Lower leg skin (tissue), 3 donors: ENCODE results near the gene TMCO1.
"Not testable (repeated sequence)": the region's sequence is repeated elsewhere in the genome, so short reads cannot be mapped to it uniquely, and the experiment has no call there.

Source experiments
- CTCF ChIP-seq, 3 donors: fragments of 450-650 bp; IDR thresholded peaks; one replicate each; pipeline ENCODE4 v1.5.1; 2016; ENCODE audit warnings: antibody characterized with exemption in 3 of 3, mild to moderate bottlenecking in 3 of 3, moderate library complexity in 2 of 3
- POLR2A ChIP-seq, 2 donors: fragments of 450-650 bp; IDR thresholded peaks; one replicate each; pipeline ENCODE4 v1.6.1; 2016 to 2017; ENCODE audit warnings: antibody characterized with exemption in 2 of 2, mild to moderate bottlenecking in 1 of 2, moderate library complexity in 1 of 2

GRCh38 chr1:165744913-165745312, 23.8 kb downstream of the TMCO1 start:
- not testable (repeated sequence) for TF ChIP-seq CTCF, POLR2A (IDR thresholded peaks at IDR 0.05)
